Hematopoietic multipotent progenitor cell treated with erythropoietin and hydrocortisone succinate and interleukin-3 and kit ligand, for 8 days (in vitro differentiated cells): ENCODE data around the gene ZCCHC24.

Source experiments
- DNase-seq: peaks from one replicate; pipeline ENCODE4 v3.0.0-alpha.2; 2015

Gene ZCCHC24

GRCh38 chr10:79445161-79445976, at the start of gene ZCCHC24:
Gene ZCCHC24, minus strand, starts transcription at chr10:79445624. Its CDS starts 184 bp downstream, at chr10:79445440.
- peak; percentile 98 for DNase-seq

GRCh38 chr10:79493806-79494205, 48.4 kb upstream of the ZCCHC24 start:
- no peak for DNase-seq

- no peak for DNase-seq
Observed at GRCh38 chr10:79492839-79493238, 47.4 kb upstream of the ZCCHC24 start.

- no peak for DNase-seq
Observed at GRCh38 chr10:79492256-79492655, 46.8 kb upstream of the ZCCHC24 start.

GRCh38 chr10:79491143-79491835, 45.9 kb upstream of the ZCCHC24 start:
- DNase-seq = no peak

- DNase-seq = no peak
Observed at GRCh38 chr10:79490400-79491142, 45.1 kb upstream of the ZCCHC24 start.

- DNase-seq = no peak
Observed at GRCh38 chr10:79488870-79489269, 43.4 kb upstream of the ZCCHC24 start.

- no peak for DNase-seq
Observed at GRCh38 chr10:79488336-79488735, 42.9 kb upstream of the ZCCHC24 start.

- DNase-seq = peak; percentile 57
Observed at GRCh38 chr10:79487296-79488194, 42.1 kb upstream of the ZCCHC24 start.

- no peak for DNase-seq
Observed at GRCh38 chr10:79484476-79484875, 39.1 kb upstream of the ZCCHC24 start.

GRCh38 chr10:79483948-79484347, 38.5 kb upstream of the ZCCHC24 start:
- DNase-seq = no peak

- no peak for DNase-seq
Observed at GRCh38 chr10:79483299-79483698, 37.9 kb upstream of the ZCCHC24 start.

GRCh38 chr10:79482741-79483140, 37.3 kb upstream of the ZCCHC24 start:
- no peak for DNase-seq

GRCh38 chr10:79482304-79482703, 36.9 kb upstream of the ZCCHC24 start:
- no peak for DNase-seq

GRCh38 chr10:79479283-79479909, 34.0 kb upstream of the ZCCHC24 start:
- no peak for DNase-seq

- DNase-seq = no peak
Observed at GRCh38 chr10:79477456-79477855, 32.0 kb upstream of the ZCCHC24 start.

- DNase-seq = no peak
Observed at GRCh38 chr10:79476645-79477044, 31.2 kb upstream of the ZCCHC24 start.

- no peak for DNase-seq
Observed at GRCh38 chr10:79475877-79476276, 30.5 kb upstream of the ZCCHC24 start.

- DNase-seq = no peak
Observed at GRCh38 chr10:79475119-79475653, 29.8 kb upstream of the ZCCHC24 start.

GRCh38 chr10:79473496-79474095, 28.2 kb upstream of the ZCCHC24 start:
- DNase-seq = no peak

GRCh38 chr10:79472951-79473350, 27.5 kb upstream of the ZCCHC24 start:
- no peak for DNase-seq
